Upper lobe of left lung (tissue), 6 donors: ENCODE results near the gene ARID5A. TPM values are rescaled to one million over a fixed set of nuclear protein-coding genes. Genes with fewer than 3 reads are reported as not detected.

Source experiments
- ATAC-seq, 2 donors: fragments of 200-7000 bp; cut with Tn5 transposase; one replicate each; pipeline ENCODE4 v1.9.1; 2022; ENCODE audit warnings: mild to moderate bottlenecking in 2 of 2, moderate library complexity in 2 of 2; ENCODE audit not compliant: low FRiP score in 2 of 2
- DNase-seq, 2 donors: peaks; one replicate each; pipeline ENCODE4 v3.0.0-alpha.2; 2019 to 2020
- H3K27ac ChIP-seq, 4 donors: fragments of 200-600 bp; sonication (generic); one replicate each; pipeline ENCODE4 v1.5.1; 2016 to 2019
- H3K27me3 ChIP-seq, 4 donors: fragments of 200-600 bp; sonication (generic); one replicate each; pipeline ENCODE4 v1.5.1; 2017 to 2019
- H3K36me3 ChIP-seq, 4 donors: fragments of 200-600 bp; sonication (generic); one replicate each; pipeline ENCODE4 v1.5.1; 2016 to 2019
- H3K4me1 ChIP-seq, 4 donors: fragments of 200-600 bp; sonication (generic); one replicate each; pipeline ENCODE4 v1.5.1; 2018 to 2019
- H3K4me3 ChIP-seq, 4 donors: fragments of 200-600 bp; sonication (generic); one replicate each; pipeline ENCODE4 v1.5.1; 2017 to 2019; ENCODE audit warnings: mild to moderate bottlenecking in 2 of 4, moderate library complexity in 1 of 4
- H3K9me3 ChIP-seq, 4 donors: fragments of 200-600 bp; sonication (generic); one replicate each; pipeline ENCODE4 v1.5.1; 2018 to 2019
- EP300 ChIP-seq, 4 donors: sonication (generic); formaldehyde crosslinking; IDR thresholded peaks; one replicate each; pipeline ENCODE4 v1.5.1; 2017; ENCODE audit warnings: antibody characterized with exemption in 4 of 4, control low read depth in 2 of 4
- POLR2A ChIP-seq, 4 donors: fragments of 450-650 bp; IDR thresholded peaks; one replicate each; pipeline ENCODE4 v1.5.1; 2016 to 2017; ENCODE audit warnings: antibody characterized with exemption in 4 of 4, mild to moderate bottlenecking in 2 of 4
- POLR2AphosphoS5 ChIP-seq, 2 donors: sonication (generic); formaldehyde crosslinking; IDR thresholded peaks; one replicate each; pipeline ENCODE4 v1.5.1; 2017; ENCODE audit warnings: antibody characterized with exemption in 2 of 2
- WGBS, 2 donors: methylation state at CpG; one replicate each; pipeline ENCODE4 v1.1.5; 2017 to 2018; 5-methylcytosine and 5-hydroxymethylcytosine counted together
- total RNA-seq, 6 donors: library from RNA; depleted of rRNA in 4 of 6; stranded (reverse); fragments of >200 nt in 4 of 6; gene quantifications; one replicate each; pipeline versions ENCODE4 v1.1.0 to v1.2.1, GENCODE V29; 2016 to 2021
- TF ChIP-seq, protein P1 (sequence below), 6 experiments: fragments of 450-650 bp in 4 of 6; fragments of 200-600 bp in 2 of 6; sonication (generic) in 2 of 6; IDR thresholded peaks; one replicate each; pipeline ENCODE4 v1.5.1; 2016 to 2019; ENCODE audit warnings: antibody characterized with exemption in 6 of 6
- donor health status: DM: no; HTN: no; CAD: no; lungs with moderate emphysema.
- donor health status: DM: no; HTN: yes; CAD: no; lungs with severe emphysema.

Gene ARID5A
- total RNA-seq, 6 donors from 2014 or later = 18.6 to 57.2 (median 39.7) TPM

GRCh38 chr2:96594282-96594681 lies 57.7 kb downstream of the ARID5A start:
- DNase-seq (no peak), ATAC-seq (no peak)
- H3K9me3 ChIP-seq = no peaks in the 10 kb centered on the region
- no peaks in the 10 kb centered on the region for H3K27me3 ChIP-seq
- WGBS, 2 donors = 59 to 66% methylated on average over 3 of the region's 3 CpGs
- no peak overlapping the region for H3K27ac ChIP-seq
- H3K36me3 ChIP-seq = peaks cover 22 to 71% (median 47%) of the 10 kb centered on the region in 4 donors
- no peak for TF ChIP-seq POLR2A (IDR thresholded peaks at IDR 0.05)
- TF ChIP-seq, protein P1, sequence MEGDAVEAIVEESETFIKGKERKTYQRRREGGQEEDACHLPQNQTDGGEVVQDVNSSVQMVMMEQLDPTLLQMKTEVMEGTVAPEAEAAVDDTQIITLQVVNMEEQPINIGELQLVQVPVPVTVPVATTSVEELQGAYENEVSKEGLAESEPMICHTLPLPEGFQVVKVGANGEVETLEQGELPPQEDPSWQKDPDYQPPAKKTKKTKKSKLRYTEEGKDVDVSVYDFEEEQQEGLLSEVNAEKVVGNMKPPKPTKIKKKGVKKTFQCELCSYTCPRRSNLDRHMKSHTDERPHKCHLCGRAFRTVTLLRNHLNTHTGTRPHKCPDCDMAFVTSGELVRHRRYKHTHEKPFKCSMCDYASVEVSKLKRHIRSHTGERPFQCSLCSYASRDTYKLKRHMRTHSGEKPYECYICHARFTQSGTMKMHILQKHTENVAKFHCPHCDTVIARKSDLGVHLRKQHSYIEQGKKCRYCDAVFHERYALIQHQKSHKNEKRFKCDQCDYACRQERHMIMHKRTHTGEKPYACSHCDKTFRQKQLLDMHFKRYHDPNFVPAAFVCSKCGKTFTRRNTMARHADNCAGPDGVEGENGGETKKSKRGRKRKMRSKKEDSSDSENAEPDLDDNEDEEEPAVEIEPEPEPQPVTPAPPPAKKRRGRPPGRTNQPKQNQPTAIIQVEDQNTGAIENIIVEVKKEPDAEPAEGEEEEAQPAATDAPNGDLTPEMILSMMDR (IDR thresholded peaks at IDR 0.05) = no peak
- TF ChIP-seq EP300 (IDR thresholded peaks at IDR 0.05) = no peak
- no peak for TF ChIP-seq POLR2AphosphoS5 (IDR thresholded peaks at IDR 0.05)
- no peaks in the 10 kb centered on the region for H3K4me1 ChIP-seq
- no peak overlapping the region for H3K4me3 ChIP-seq

- no peaks in the 10 kb centered on the region for H3K27me3 ChIP-seq
- no peak for TF ChIP-seq POLR2A (IDR thresholded peaks at IDR 0.05)
- H3K27ac ChIP-seq = no peak overlapping the region
- 80 to 84% methylated on average over 3 to 5 of the region's 5 CpGs for WGBS, 2 donors
- no peaks in the 10 kb centered on the region for H3K9me3 ChIP-seq
- no peak for DNase-seq
- H3K4me1 ChIP-seq = no peaks in the 10 kb centered on the region
- no peak overlapping the region for H3K4me3 ChIP-seq
- peaks cover 22 to 76% (median 47%) of the 10 kb centered on the region in 4 donors for H3K36me3 ChIP-seq
- no peak for ATAC-seq
Observed at GRCh38 chr2:96594691-96595152, 58.2 kb downstream of the ARID5A start.

- ATAC-seq = no peak
- H3K27ac ChIP-seq = peak overlapping the region in 1 of 4 donors; percentile 21
Observed at GRCh38 chr2:96596596-96596995, 60.0 kb downstream of the ARID5A start.

GRCh38 chr2:96599941-96600340 lies 63.4 kb downstream of the ARID5A start:
- TF ChIP-seq POLR2AphosphoS5 (IDR thresholded peaks at IDR 0.05) = no peak
- no peak for TF ChIP-seq POLR2A (IDR thresholded peaks at IDR 0.05)
- no peak for TF ChIP-seq EP300 (IDR thresholded peaks at IDR 0.05)
- TF ChIP-seq, protein P1 (IDR thresholded peaks at IDR 0.05) = no peak
- WGBS, 2 donors = 83 to 91% methylated on average over 2 of the region's 2 CpGs
- no peaks in the 10 kb centered on the region for H3K4me1 ChIP-seq
- H3K27me3 ChIP-seq = no peaks in the 10 kb centered on the region
- no peaks in the 10 kb centered on the region for H3K9me3 ChIP-seq
- no peak for DNase-seq
- ATAC-seq = no peak
- no peak overlapping the region for H3K27ac ChIP-seq
- peaks cover 50 to 100% (median 70%) of the 10 kb centered on the region in 4 donors for H3K36me3 ChIP-seq
- H3K4me3 ChIP-seq = no peak overlapping the region

More at GRCh38 chr2:96596596-96596995, 60.0 kb downstream of the ARID5A start:
- no peak for DNase-seq
- TF ChIP-seq POLR2A (IDR thresholded peaks at IDR 0.05) = no peak
- TF ChIP-seq, protein P1 (IDR thresholded peaks at IDR 0.05) = no peak
- no peak for TF ChIP-seq EP300 (IDR thresholded peaks at IDR 0.05)
- no peak for TF ChIP-seq POLR2AphosphoS5 (IDR thresholded peaks at IDR 0.05)
- no peak overlapping the region for H3K4me3 ChIP-seq
- H3K36me3 ChIP-seq = peaks cover 35 to 94% (median 60%) of the 10 kb centered on the region in 4 donors
- H3K27me3 ChIP-seq = no peaks in the 10 kb centered on the region
- H3K4me1 ChIP-seq = no peaks in the 10 kb centered on the region
- no peaks in the 10 kb centered on the region for H3K9me3 ChIP-seq

GRCh38 chr2:96601382-96602292 lies 65.1 kb downstream of the ARID5A start:
- Histone ChIP-seq H3K27me3 (no peaks in the 10 kb centered on the region), H3K9me3 (no peaks in the 10 kb centered on the region), H3K27ac (peak overlapping the region in 1 of 4 donors; percentile 10), H3K4me1 (no peaks in the 10 kb centered on the region), H3K36me3 (peaks cover 56 to 100% (median 73%) of the 10 kb centered on the region in 4 donors), H3K4me3 (no peak overlapping the region)
- peak; percentile 6 to 14 for ATAC-seq
- 89 to 94% methylated on average over 6 to 8 of the region's 8 CpGs for WGBS, 2 donors
- DNase-seq = peak in 1 of 2 donors; percentile 32
- TF ChIP-seq, protein P1 (IDR thresholded peaks at IDR 0.05) = no peak
- TF ChIP-seq EP300 (IDR thresholded peaks at IDR 0.05) = no peak
- no peak for TF ChIP-seq POLR2AphosphoS5 (IDR thresholded peaks at IDR 0.05)
- TF ChIP-seq POLR2A (IDR thresholded peaks at IDR 0.05) = no peak
